OCI-LY1 (cell line): Measurements from ENCODE around the gene CRIM1.

ENCODE experiments used
- CTCF ChIP-seq: fragments of 200-600 bp; sonication (generic), shearing (Covaris generic); IDR thresholded peaks from 2 replicates; pipeline ENCODE4 v1.5.1; 2017; ENCODE audit warnings: mild to moderate bottlenecking, antibody characterized with exemption, low read length, moderate library complexity, mixed read lengths
- EZH2 ChIP-seq: fragments of 200-600 bp; sonication (generic), shearing (Covaris generic); IDR thresholded peaks from 2 replicates; pipeline ENCODE4 v1.8.0; 2017; ENCODE audit warnings: borderline replicate concordance, mixed run types, mild to moderate bottlenecking, antibody characterized with exemption, low read length, moderate library complexity, mixed read lengths

- no peak for TF ChIP-seq CTCF
- TF ChIP-seq EZH2: no peak
These were observed 25.3 kb downstream of the CRIM1 start for GRCh38 chr2:36380624-36381481.
